Stimulated activated CD8-positive, alpha-beta memory T cell treated with anti-CD3 and anti-CD28 coated beads, Interleukin-2, amount 100 ng/mL, for 48 hours (primary cell): ENCODE data around the gene TTC38.
A peak's percentile ranks its signal among the peaks of the same experiment; 100 is the strongest.

Experiments
- DNase-seq, 2 donors: peaks; one replicate each; pipeline ENCODE4 v3.0.0-alpha.2; 2020; ENCODE audit warnings: low read depth in 2 of 2

The TTC38 gene

GRCh38 chr22:46267431-46268279, at the start of gene TTC38:
TSS of gene TTC38 (plus strand) at chr22:46268008. CDS start at chr22:46268040, 32 bp downstream.
- peak; percentile 40 to 41 for DNase-seq

DNA sequence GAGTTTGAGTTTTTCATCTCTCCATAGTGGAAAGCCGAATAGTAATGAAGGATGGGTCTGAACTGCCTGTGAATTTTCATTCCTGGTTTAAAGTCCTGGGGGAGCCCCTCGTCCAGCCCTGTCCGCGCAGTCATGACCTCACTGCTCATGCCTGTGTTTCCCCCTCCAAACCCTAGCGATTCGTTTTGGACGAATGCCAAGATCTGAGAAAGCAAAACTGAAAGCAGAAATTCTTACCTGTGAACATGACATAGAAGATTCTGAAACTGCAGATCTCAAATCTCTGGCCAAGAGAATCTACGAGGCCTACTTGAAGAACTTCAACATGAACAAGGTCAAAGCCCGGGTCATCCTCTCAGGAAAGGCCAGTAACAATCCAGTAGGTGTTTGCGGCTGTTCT, 48.2 kb upstream of the TTC38 start:
- DNase-seq = no peak

GRCh38 chr22:46220921-46221320, 46.9 kb upstream of the TTC38 start:
- no peak for DNase-seq

- no peak for DNase-seq
Observed at GRCh38 chr22:46224044-46224897, 43.5 kb upstream of the TTC38 start.

GRCh38 chr22:46224898-46225290, 42.9 kb upstream of the TTC38 start:
- no peak for DNase-seq

GRCh38 chr22:46225631-46226030, 42.2 kb upstream of the TTC38 start:
- no peak for DNase-seq

DNA sequence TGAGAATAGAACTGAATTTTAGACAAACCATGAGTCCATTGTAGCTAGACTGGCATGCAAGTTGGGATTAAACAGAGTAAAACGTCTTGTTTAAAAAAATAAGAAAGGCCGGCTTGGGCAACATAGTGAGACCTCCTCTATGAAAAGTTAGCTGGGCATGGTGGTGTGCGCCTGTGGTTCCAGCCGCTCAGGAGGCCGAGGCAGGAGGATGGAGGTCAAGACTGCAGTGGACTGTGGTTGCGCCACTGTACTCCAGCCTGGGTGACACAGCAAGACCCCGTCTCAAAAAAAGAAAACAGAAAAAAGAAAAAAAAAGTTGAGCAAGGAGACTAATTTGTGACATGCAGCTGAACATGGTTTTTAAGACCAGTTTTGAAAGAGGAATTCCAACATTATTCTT, 41.2 kb upstream of the TTC38 start:
- DNase-seq = no peak

GRCh38 chr22:46229701-46230100, 38.1 kb upstream of the TTC38 start:
- no peak for DNase-seq

GRCh38 chr22:46230262-46230901, 37.4 kb upstream of the TTC38 start:
- no peak for DNase-seq

GRCh38 chr22:46233231-46233630, 34.6 kb upstream of the TTC38 start:
- no peak for DNase-seq

GRCh38 chr22:46234969-46235368, 32.8 kb upstream of the TTC38 start:
- DNase-seq = no peak

DNA sequence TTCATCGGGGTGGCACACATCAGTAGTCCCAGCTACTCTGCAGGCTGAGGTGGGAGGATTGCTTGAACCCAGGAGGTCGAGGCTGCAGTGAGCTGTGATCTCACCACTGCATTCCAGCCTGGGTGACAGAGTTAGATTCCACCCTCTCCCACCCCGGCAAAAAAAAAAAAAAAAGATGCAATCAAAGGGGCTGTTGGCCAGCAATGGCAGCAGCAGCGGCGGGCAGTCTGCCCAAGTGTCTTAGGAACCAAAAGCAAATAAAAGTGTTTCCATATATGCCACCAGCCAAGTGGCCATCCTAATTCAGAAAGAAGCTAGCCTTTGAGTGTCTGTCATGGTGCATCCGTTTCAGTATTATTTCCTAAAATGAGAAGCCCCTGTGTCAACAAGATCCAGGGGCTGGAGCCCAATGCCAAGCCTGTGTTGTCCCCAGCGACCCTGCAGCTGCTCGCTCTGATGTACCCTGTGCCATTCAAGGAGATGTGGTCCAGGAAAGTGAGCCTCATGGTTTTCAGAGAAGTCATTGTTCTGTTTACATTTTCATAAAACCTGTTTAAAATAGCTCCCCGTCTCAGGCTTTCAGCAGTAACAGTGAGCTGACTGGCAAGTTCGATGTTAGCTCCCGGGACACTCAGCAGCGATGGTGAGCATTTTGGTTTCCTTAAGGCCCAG, 30.2 kb upstream of the TTC38 start:
- no peak for DNase-seq

DNA sequence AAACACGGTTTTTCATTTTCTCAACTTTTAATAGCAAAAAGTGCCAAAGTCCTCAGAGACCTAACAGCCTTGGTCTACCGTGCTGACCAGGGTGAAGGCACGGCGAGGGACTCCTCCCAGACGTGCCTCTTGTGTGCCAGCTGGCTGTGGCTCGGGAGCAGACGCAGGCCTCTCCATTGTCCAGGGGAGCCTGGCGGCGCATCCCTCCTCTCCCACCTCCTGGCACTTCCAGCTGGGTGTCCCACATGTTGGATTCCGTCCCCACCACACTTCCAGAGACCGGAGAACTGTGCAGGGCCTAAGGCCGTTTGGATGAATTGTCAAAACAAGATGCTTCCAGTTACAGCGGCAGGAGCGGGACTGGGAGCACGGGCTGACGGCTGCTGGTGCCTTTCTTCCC, 29.3 kb upstream of the TTC38 start:
- DNase-seq = no peak

GRCh38 chr22:46239261-46240048, 28.4 kb upstream of the TTC38 start:
- DNase-seq = no peak

- no peak for DNase-seq
Observed at GRCh38 chr22:46240073-46240472, 27.7 kb upstream of the TTC38 start.

DNA sequence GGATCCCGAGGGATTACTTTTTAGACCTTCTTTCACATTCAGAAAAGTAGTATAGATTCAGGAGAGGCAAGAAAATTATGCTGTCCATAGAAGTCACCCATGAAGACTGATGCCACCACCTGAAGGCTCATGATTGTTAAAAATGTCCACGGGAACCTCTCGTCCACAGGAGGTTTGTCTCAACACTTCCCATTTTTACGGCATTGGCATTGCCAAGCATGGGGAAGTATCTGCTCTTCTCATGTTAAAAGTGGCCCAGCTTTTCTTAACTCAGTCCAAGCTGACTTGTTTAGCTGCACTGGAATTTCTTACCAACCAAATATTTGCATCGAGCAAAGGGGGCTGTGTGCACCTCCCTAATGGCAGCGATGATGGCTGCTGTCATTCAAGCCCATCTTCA, 27.3 kb upstream of the TTC38 start:
- no peak for DNase-seq

DNA sequence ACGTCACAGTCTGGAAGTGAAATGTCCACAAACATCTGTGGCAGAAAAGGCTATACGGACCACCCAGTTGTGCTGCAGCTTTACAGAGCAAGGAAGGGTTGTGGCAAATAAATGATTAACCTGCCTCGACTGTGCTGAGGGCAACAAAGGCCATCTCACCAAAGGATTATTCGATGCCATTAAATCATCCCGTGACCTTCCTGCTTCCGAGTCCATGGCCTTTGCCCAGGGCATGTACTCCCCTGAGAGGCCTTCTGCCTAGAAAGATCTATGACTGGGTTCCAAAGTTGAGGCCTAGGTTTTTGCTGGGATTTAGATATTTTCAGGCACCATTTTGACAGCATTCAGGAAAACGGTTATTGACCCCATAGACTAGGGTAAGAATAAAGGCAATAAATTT, 26.9 kb upstream of the TTC38 start:
- DNase-seq = no peak

GRCh38 chr22:46241396-46242007, 26.3 kb upstream of the TTC38 start:
- DNase-seq = no peak

GRCh38 chr22:46242076-46242475, 25.7 kb upstream of the TTC38 start:
- DNase-seq = no peak

DNA sequence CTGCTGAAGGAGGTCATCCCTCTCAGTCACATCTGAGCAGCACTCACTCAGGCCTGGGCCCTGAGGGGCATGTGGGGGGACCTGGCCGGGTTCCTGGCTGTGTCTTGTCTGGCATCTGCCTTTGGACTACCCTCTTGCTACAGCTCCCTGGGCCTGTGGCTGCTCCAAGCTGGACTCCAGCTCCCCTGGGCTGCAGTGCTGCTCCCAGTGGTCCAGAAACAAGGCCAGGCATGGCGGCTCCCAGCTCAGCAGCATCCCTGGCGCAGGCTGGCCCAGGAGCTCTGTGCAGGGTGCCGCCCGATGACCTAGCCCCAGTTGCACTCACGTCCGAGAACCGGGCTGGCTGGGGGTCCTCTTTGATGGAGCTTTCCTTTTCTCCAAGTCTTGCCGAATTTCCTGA, 23.0 kb upstream of the TTC38 start:
- no peak for DNase-seq

DNA sequence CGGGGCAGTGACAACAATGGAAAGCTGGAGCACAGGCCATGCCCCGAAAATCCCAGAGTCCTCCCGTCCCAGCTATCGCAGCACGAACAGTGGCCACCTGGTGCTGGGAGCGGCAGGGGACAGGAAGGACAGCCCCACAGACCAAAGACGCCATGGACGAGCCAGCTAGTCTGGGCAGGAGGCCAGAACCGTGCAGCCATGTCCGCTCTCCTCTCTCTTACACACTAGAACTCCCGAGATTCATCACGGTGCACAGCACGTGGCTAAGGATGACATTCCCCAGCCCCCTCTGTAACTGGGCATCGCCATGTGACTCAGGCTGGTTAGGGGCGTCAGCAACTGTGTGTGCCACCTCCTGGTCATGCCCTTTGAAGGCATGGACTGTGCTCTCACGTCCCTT, 22.3 kb upstream of the TTC38 start:
- DNase-seq = no peak
